Stimulated activated CD8-positive, alpha-beta memory T cell treated with anti-CD3 and anti-CD28 coated beads, Interleukin-2, amount 100 ng/mL, for 1 hour (primary cell): Measurements from ENCODE around the gene ADK.
"Not testable (repeated sequence)": the region's sequence is repeated elsewhere in the genome, so short reads cannot be mapped to it uniquely, and the experiment has no call there.

ENCODE experiments used
- DNase-seq, 2 donors: peaks; one replicate each; pipeline ENCODE4 v3.0.0-alpha.2; 2020; ENCODE audit warnings: low read depth in 2 of 2

Gene ADK

GRCh38 chr10:74150990-74151878 is at the start of gene ADK:
Gene ADK (plus strand): TSS chr10:74151221. CDS start chr10:74151279, 58 bp downstream.
- peak; percentile 100 for DNase-seq

- DNase-seq: no peak
Observed at GRCh38 chr10:74103560-74104258, 47.3 kb upstream of the ADK start.

- DNase-seq: no peak
Observed at GRCh38 chr10:74104480-74104879, 46.5 kb upstream of the ADK start.

GRCh38 chr10:74104996-74105395 is 46.0 kb upstream of the ADK start:
- DNase-seq: no peak

GRCh38 chr10:74107391-74107790 is 43.6 kb upstream of the ADK start:
- no peak for DNase-seq

GRCh38 chr10:74109452-74109851 is 41.6 kb upstream of the ADK start:
- DNase-seq: no peak

GRCh38 chr10:74110120-74110519 is 40.9 kb upstream of the ADK start:
- no peak for DNase-seq

- no peak for DNase-seq
Observed at GRCh38 chr10:74111799-74112198, 39.2 kb upstream of the ADK start.

- no peak for DNase-seq
Observed at GRCh38 chr10:74113546-74113945, 37.5 kb upstream of the ADK start.

GRCh38 chr10:74114041-74114448 is 37.0 kb upstream of the ADK start:
- DNase-seq: no peak

- no peak for DNase-seq
Observed at GRCh38 chr10:74117738-74118137, 33.3 kb upstream of the ADK start.

GRCh38 chr10:74118804-74119203 is 32.2 kb upstream of the ADK start:
- no peak for DNase-seq

GRCh38 chr10:74120911-74121310 is 30.1 kb upstream of the ADK start:
- no peak for DNase-seq

GRCh38 chr10:74121368-74121767 is 29.7 kb upstream of the ADK start:
- no peak for DNase-seq

- no peak for DNase-seq
Observed at GRCh38 chr10:74122060-74122459, 29.0 kb upstream of the ADK start.

GRCh38 chr10:74123081-74123480 is 27.9 kb upstream of the ADK start:
- no peak for DNase-seq

- no peak for DNase-seq
Observed at GRCh38 chr10:74133923-74134820, 16.8 kb upstream of the ADK start.

GRCh38 chr10:74135452-74135851 is 15.6 kb upstream of the ADK start:
- DNase-seq: no peak

GRCh38 chr10:74137992-74138391 is 13.0 kb upstream of the ADK start:
- DNase-seq: no peak

- not testable (repeated sequence) for DNase-seq
Observed at GRCh38 chr10:74138596-74138995, 12.4 kb upstream of the ADK start.

GRCh38 chr10:74139981-74140380 is 11.0 kb upstream of the ADK start:
- DNase-seq: no peak

GRCh38 chr10:74140553-74140952 is 10.5 kb upstream of the ADK start:
- DNase-seq: no peak
